Measurements from ENCODE around the gene CNOT1. TPM values are rescaled to one million over a fixed set of nuclear protein-coding genes. Genes with fewer than 3 reads are reported as not detected.

Gene CNOT1
- total RNA-seq, 1 experiment from 2014 or later, result 328 TPM

DNA sequence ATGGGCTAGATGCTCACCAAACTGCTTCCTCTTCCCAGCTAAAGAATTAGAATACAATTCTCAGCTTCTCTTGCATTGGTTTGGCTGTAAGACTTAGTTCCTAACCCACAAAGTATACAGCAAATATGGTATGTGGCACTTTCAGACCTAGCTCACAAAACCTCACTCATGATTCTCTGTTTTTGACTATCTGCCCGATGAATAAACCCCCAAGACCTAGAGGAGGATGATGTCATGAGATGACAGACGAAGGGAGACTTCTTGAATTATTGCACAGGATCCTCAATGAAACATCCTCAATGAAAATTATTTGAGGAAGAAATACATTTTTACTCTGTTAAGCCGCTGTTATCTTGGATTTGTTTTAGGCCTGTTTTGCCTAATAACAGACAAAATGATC, 14.3 kb downstream of the CNOT1 start:
- H3K4me2 ChIP-seq (ENCODE audit: insufficient read depth, insufficient read length, low read length), result no peak overlapping the region
- no peaks in the 10 kb centered on the region for H3K9me3 ChIP-seq (ENCODE audit: control insufficient read depth, low read depth, low read length)
- Mint-ChIP-seq H3K4me3 (no peak overlapping the region), H3K27ac (peak overlapping the region in 1 of 3 experiments; percentile 49; a peak in 1 of 7 replicates), H3K4me1 (no peaks in the 10 kb centered on the region), H3K36me3 (ENCODE audit: insufficient read depth in 1 of 3, low read depth in 3 of 3) (peaks cover 12 to 48% (median 43%) of the 10 kb centered on the region in 3 experiments; a peak in 6 of 7 replicates), H3K27me3 (ENCODE audit: low read depth) (no peaks in the 10 kb centered on the region), H3K9me3 (no peaks in the 10 kb centered on the region)
- H3K23ac ChIP-seq (ENCODE audit: insufficient read length, low read depth, low read length), result no peak overlapping the region
- H3K14ac ChIP-seq (ENCODE audit: insufficient read depth, low read length), result no peak overlapping the region
- no peak overlapping the region for H3K18ac ChIP-seq (ENCODE audit: insufficient read length, low read depth, low read length)
- H3K79me2 ChIP-seq (ENCODE audit: insufficient read depth, low read length), result peaks cover 31% of the 10 kb centered on the region; the same call in 1 of the 2 replicates
- no peak overlapping the region for H2AFZ ChIP-seq (ENCODE audit: low read length)
- H4K91ac ChIP-seq (ENCODE audit: insufficient read length, low read depth, low read length), result no peak overlapping the region
- H4K5ac ChIP-seq (ENCODE audit: insufficient read length, low read depth, low read length), result no peak overlapping the region
- H2BK5ac ChIP-seq (ENCODE audit: insufficient read length, low read length), result no peak overlapping the region
- H3K23me2 ChIP-seq (ENCODE audit: insufficient read length, low read depth, low read length, poor library complexity, severe bottlenecking), result no peaks in the 10 kb centered on the region
- H2BK120ac ChIP-seq (ENCODE audit: low read depth, low read length, poor library complexity, severe bottlenecking), result no peak overlapping the region
- no peak overlapping the region for H3K4ac ChIP-seq (ENCODE audit: low read depth, low read length)
- no CpG with 5 or more reads among the region's 3 CpGs for WGBS (ENCODE audit: extremely low coverage, insufficient read length, low lambda C conversion rate)
- no peak overlapping the region for H3K27ac ChIP-seq (ENCODE audit: insufficient read length, low read depth, low read length)
- H2AK5ac ChIP-seq (ENCODE audit: insufficient read length, low read length), result no peak overlapping the region
- TF ChIP-seq, protein P1, sequence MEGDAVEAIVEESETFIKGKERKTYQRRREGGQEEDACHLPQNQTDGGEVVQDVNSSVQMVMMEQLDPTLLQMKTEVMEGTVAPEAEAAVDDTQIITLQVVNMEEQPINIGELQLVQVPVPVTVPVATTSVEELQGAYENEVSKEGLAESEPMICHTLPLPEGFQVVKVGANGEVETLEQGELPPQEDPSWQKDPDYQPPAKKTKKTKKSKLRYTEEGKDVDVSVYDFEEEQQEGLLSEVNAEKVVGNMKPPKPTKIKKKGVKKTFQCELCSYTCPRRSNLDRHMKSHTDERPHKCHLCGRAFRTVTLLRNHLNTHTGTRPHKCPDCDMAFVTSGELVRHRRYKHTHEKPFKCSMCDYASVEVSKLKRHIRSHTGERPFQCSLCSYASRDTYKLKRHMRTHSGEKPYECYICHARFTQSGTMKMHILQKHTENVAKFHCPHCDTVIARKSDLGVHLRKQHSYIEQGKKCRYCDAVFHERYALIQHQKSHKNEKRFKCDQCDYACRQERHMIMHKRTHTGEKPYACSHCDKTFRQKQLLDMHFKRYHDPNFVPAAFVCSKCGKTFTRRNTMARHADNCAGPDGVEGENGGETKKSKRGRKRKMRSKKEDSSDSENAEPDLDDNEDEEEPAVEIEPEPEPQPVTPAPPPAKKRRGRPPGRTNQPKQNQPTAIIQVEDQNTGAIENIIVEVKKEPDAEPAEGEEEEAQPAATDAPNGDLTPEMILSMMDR (conservative IDR thresholded peaks at IDR 0.05), result no peak
- H4K20me1 ChIP-seq (ENCODE audit: control insufficient read depth, insufficient read depth, insufficient read length), result no peaks in the 10 kb centered on the region
- H4K8ac ChIP-seq (replicated peaks; ENCODE audit: insufficient read length, low read depth, low read length), result no peak overlapping the region
- H3K79me1 ChIP-seq (ENCODE audit: insufficient read depth, low read depth, low read length, poor library complexity, severe bottlenecking), result peaks cover 5% of the 10 kb centered on the region
- H3K4me1 ChIP-seq (ENCODE audit: insufficient read depth, low read length), result no peaks in the 10 kb centered on the region
- no peak overlapping the region for H3K56ac ChIP-seq (ENCODE audit: insufficient read length, low read depth, low read length)
- no peak overlapping the region for H2BK12ac ChIP-seq (ENCODE audit: insufficient read length, low read depth, low read length)
- no peak overlapping the region for H2BK15ac ChIP-seq (ENCODE audit: low read depth, low read length)
- no peak overlapping the region for H3T11ph ChIP-seq (ENCODE audit: low read length)
- H3K27me3 ChIP-seq (ENCODE audit: insufficient read depth, low read length), result no peaks in the 10 kb centered on the region
- no peak overlapping the region for H3K9ac ChIP-seq (ENCODE audit: extremely low read depth, insufficient read length, low read length)
- no peak overlapping the region for H2BK20ac ChIP-seq (ENCODE audit: low read depth, low read length, poor library complexity, severe bottlenecking)
- DNase-seq, result no peak

Data from H9 (cell line).